PFSK-1 (cell line): ENCODE data around the gene ARL2.

ENCODE experiments used
- FOXP2 ChIP-seq: optimal IDR thresholded peaks from 2 replicates; pipeline ENCODE3; 2011; ENCODE audit warnings: borderline replicate concordance, control low read depth, inconsistent platforms; ENCODE audit not compliant: insufficient read depth; ENCODE audit errors: extremely low read length, extremely low read depth
- POLR2AphosphoS5 ChIP-seq: IDR thresholded peaks from 2 replicates; pipeline ENCODE4 v1.6.1; 2012; ENCODE audit warnings: low read depth, mild to moderate bottlenecking, control low read depth, low read length, moderate library complexity
- SIN3A ChIP-seq: IDR thresholded peaks from 2 replicates; pipeline ENCODE4 v1.6.1; 2012; ENCODE audit warnings: mild to moderate bottlenecking, low read length, moderate library complexity, borderline replicate concordance; ENCODE audit not compliant: insufficient read depth
- TAF1 ChIP-seq: IDR thresholded peaks from 2 replicates; pipeline ENCODE4 v1.6.1; 2012; ENCODE audit warnings: low read length, control low read depth, borderline replicate concordance; ENCODE audit not compliant: insufficient read depth
- TF ChIP-seq, protein P1 (sequence below), 2 experiments: IDR thresholded peaks; 2 replicates each; pipeline versions ENCODE4 v1.6.1 to v1.8.0; 2011 to 2012; ENCODE audit warnings: low read depth in 2 of 2, low read length in 2 of 2, control low read depth in 1 of 2, inconsistent platforms in 1 of 2, mild to moderate bottlenecking in 1 of 2, moderate library complexity in 1 of 2; ENCODE audit not compliant: insufficient read depth in 1 of 2

Gene ARL2

DNA sequence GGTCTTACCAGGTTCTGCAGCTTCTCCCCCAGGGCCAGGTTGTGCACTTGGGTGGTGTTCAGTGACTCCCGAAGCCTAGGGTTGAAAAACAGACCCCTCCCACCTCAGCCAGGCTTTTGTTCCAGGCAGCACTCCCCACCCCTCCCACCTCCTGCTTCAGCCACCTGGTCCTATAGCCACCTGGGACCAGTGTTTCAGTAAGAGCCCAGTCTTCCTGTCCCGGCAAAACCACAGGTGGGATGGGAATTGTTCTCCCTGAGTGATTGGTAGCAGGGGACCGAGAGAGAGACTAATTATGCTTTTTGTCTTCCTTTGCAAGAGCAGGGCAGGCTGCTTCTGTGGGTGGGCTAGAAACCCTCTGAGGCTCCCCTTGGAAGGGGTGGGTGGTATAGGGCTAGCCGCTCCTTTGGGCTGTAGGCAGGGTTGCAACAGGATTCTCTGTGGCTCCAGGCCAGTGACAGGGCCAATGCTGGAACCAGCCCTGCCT, 52.9 kb downstream of the ARL2 start:
- TF ChIP-seq, protein P1, sequence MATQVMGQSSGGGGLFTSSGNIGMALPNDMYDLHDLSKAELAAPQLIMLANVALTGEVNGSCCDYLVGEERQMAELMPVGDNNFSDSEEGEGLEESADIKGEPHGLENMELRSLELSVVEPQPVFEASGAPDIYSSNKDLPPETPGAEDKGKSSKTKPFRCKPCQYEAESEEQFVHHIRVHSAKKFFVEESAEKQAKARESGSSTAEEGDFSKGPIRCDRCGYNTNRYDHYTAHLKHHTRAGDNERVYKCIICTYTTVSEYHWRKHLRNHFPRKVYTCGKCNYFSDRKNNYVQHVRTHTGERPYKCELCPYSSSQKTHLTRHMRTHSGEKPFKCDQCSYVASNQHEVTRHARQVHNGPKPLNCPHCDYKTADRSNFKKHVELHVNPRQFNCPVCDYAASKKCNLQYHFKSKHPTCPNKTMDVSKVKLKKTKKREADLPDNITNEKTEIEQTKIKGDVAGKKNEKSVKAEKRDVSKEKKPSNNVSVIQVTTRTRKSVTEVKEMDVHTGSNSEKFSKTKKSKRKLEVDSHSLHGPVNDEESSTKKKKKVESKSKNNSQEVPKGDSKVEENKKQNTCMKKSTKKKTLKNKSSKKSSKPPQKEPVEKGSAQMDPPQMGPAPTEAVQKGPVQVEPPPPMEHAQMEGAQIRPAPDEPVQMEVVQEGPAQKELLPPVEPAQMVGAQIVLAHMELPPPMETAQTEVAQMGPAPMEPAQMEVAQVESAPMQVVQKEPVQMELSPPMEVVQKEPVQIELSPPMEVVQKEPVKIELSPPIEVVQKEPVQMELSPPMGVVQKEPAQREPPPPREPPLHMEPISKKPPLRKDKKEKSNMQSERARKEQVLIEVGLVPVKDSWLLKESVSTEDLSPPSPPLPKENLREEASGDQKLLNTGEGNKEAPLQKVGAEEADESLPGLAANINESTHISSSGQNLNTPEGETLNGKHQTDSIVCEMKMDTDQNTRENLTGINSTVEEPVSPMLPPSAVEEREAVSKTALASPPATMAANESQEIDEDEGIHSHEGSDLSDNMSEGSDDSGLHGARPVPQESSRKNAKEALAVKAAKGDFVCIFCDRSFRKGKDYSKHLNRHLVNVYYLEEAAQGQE (IDR thresholded peaks at IDR 0.05; ENCODE audit: insufficient read depth in 1 of 2, low read depth in 2 of 2, low read length in 2 of 2), result no peak
- TF ChIP-seq TAF1, result no peak
- no peak for TF ChIP-seq FOXP2
- no peak for TF ChIP-seq SIN3A
- TF ChIP-seq POLR2AphosphoS5, result no peak

- TF ChIP-seq, protein P1 (IDR thresholded peaks at IDR 0.05; ENCODE audit: insufficient read depth in 1 of 2, low read depth in 2 of 2, low read length in 2 of 2), result no peak
These were observed 53.5 kb downstream of the ARL2 start for GRCh38 chr11:65067446-65067845.

DNA sequence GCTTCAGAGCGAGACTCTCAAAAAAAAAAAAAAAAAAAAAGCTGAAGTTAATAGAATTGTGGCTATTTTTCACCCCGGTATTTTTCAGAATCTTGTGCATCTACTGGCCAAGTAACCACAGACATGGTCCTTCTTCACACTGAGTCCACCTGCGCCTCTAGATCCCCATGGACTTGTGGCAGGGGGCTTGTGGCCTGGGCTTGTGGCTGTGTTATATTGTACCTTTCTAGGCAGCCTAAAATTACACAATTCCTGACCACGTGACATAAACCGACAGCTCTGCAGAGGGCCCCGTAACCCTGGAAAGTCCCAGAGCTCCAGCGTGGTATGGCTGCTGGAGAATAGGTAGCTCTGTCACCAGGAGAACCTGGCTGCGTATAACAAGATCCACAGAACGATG, 55.3 kb downstream of the ARL2 start:
- TF ChIP-seq TAF1, result no peak
- no peak for TF ChIP-seq SIN3A
- TF ChIP-seq, protein P1 (IDR thresholded peaks at IDR 0.05; ENCODE audit: insufficient read depth in 1 of 2, low read depth in 2 of 2, low read length in 2 of 2), result no peak
- no peak for TF ChIP-seq POLR2AphosphoS5
- no peak for TF ChIP-seq FOXP2
